ENCODE data around the gene MPV17L.
"Not testable (repeated sequence)": the region's sequence is repeated elsewhere in the genome, so short reads cannot be mapped to it uniquely, and the experiment has no call there.

The MPV17L gene

GRCh38 chr16:15395631-15396508, at the start of gene MPV17L:
TSS of gene MPV17L (plus strand) at chr16:15395754. CDS start at chr16:15395898, 144 bp downstream.
- peak; percentile 46 for DNase-seq

GRCh38 chr16:15348721-15349120, 46.8 kb upstream of the MPV17L start:
- not testable (repeated sequence) for DNase-seq

GRCh38 chr16:15351251-15351650, 44.3 kb upstream of the MPV17L start:
- not testable (repeated sequence) for DNase-seq

GRCh38 chr16:15351745-15352144, 43.8 kb upstream of the MPV17L start:
- not testable (repeated sequence) for DNase-seq

GRCh38 chr16:15352852-15353251, 42.7 kb upstream of the MPV17L start:
- DNase-seq: not testable (repeated sequence)

GRCh38 chr16:15354846-15355245, 40.7 kb upstream of the MPV17L start:
- not testable (repeated sequence) for DNase-seq

- DNase-seq: not testable (repeated sequence)
Measured at GRCh38 chr16:15357495-15357894, 38.1 kb upstream of the MPV17L start.

- DNase-seq: not testable (repeated sequence)
Measured at GRCh38 chr16:15378194-15378593, 17.4 kb upstream of the MPV17L start, which contains the start of gene NPIPA5. TSS of gene NPIPA5 (minus strand) at chr16:15378294. CDS start at chr16:15378294, 0 bp downstream.

- not testable (repeated sequence) for DNase-seq
Measured at GRCh38 chr16:15382810-15383209, 12.7 kb upstream of the MPV17L start.

GRCh38 chr16:15388060-15388459, 7.5 kb upstream of the MPV17L start:
- DNase-seq: not testable (repeated sequence)

GRCh38 chr16:15389916-15390315, 5.6 kb upstream of the MPV17L start:
- DNase-seq: not testable (repeated sequence)

GRCh38 chr16:15393025-15393424, 2.5 kb upstream of the MPV17L start:
- DNase-seq: not testable (repeated sequence)

- DNase-seq: not testable (repeated sequence)
Measured at GRCh38 chr16:15396509-15396829, 915 bp downstream of the MPV17L start.

GRCh38 chr16:15396948-15397594, 1.5 kb downstream of the MPV17L start:
- DNase-seq: no peak

- no peak for DNase-seq
Measured at GRCh38 chr16:15398618-15399316, 3.2 kb downstream of the MPV17L start.

- no peak for DNase-seq
Measured at GRCh38 chr16:15399317-15399716, 3.8 kb downstream of the MPV17L start.

- DNase-seq: not testable (repeated sequence)
Measured at GRCh38 chr16:15400314-15400713, 4.8 kb downstream of the MPV17L start.

- no peak for DNase-seq
Measured at GRCh38 chr16:15401972-15402371, 6.4 kb downstream of the MPV17L start.

- DNase-seq: no peak
Measured at GRCh38 chr16:15403392-15403995, 7.9 kb downstream of the MPV17L start.

- DNase-seq: not testable (repeated sequence)
Measured at GRCh38 chr16:15404091-15404490, 8.5 kb downstream of the MPV17L start.

GRCh38 chr16:15404792-15405191, 9.2 kb downstream of the MPV17L start:
- DNase-seq: no peak

GRCh38 chr16:15407756-15408155, 12.2 kb downstream of the MPV17L start:
- DNase-seq: not testable (repeated sequence)

- not testable (repeated sequence) for DNase-seq
Measured at GRCh38 chr16:15409476-15409875, 13.9 kb downstream of the MPV17L start.
